HL-60 (cell line): ENCODE results near the gene CALHM5.

Source experiments
- DNase-seq, 2 experiments: peaks; one replicate each; pipeline ENCODE4 v3.0.0-alpha.2; 2010 to 2020; ENCODE audit warnings: low read depth in 1 of 2, low spot score in 1 of 2
- H3K27ac ChIP-seq: fragments of 250-450 bp; sonication (Bioruptor Pico); replicated peaks from 2 replicates; pipeline ENCODE4 v1.5.1; 2020; ENCODE audit warnings: mild to moderate bottlenecking, moderate library complexity
- H3K27me3 ChIP-seq: fragments of 250-450 bp; sonication (Bioruptor Pico); 2 replicates; pipeline ENCODE4 v1.5.1; 2021; ENCODE audit warnings: mild to moderate bottlenecking, moderate library complexity; ENCODE audit not compliant: insufficient read depth, poor library complexity, severe bottlenecking
- H3K4me3 ChIP-seq: replicated peaks from 2 replicates; pipeline ENCODE4 v1.5.1; 2011; ENCODE audit warnings: mild to moderate bottlenecking, control low read depth, low read length; ENCODE audit not compliant: insufficient read depth
- GABPA ChIP-seq: IDR thresholded peaks from 2 replicates; pipeline ENCODE4 v1.6.1; 2012; ENCODE audit warnings: low read depth
- POLR2AphosphoS5 ChIP-seq: IDR thresholded peaks from 2 replicates; pipeline ENCODE4 v1.6.1; 2012; ENCODE audit warnings: low read depth
- SPI1 ChIP-seq: IDR thresholded peaks from 2 replicates; pipeline ENCODE4 v1.6.1; 2012; ENCODE audit warnings: low read depth, mild to moderate bottlenecking, borderline replicate concordance
- TF ChIP-seq, protein P1 (sequence below): IDR thresholded peaks from 2 replicates; pipeline ENCODE4 v1.6.1; 2012; ENCODE audit warnings: low read depth; ENCODE audit not compliant: insufficient replicate concordance
- TF ChIP-seq, protein P2 (sequence below): IDR thresholded peaks from one replicate; pipeline ENCODE4 v1.5.1; 2011; ENCODE audit warnings: low read length, control low read depth, inconsistent platforms; ENCODE audit not compliant: insufficient read depth

CALHM5 gene

DNA sequence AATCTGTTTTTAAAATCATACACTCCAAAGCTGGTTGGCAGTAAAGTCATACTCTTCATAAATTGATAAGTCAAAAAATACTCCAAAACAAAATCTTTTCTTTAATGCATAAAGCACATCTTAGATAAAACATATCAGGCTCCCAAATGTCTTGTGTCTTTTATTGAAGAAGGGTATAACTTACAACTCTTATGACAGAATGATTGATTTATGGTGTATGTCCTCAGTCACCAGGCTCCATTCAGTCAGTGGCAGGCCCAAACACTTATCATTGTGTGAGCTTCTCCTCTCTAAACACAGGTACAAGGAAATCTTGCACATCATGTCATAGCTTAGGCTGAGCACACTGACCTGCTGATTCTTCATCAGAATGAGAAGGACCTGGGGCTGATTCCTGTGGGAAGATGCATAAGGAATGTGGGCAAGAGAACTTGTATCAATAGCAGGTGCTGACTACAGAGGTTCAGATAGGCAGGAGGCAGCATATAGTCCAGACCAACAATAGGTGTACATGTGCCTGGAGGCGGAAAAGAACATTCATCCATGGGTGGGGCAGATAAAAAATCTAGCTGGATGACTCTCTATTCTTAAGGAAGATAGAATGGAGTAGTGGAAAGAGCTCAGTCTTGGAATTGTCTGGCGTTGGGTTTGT, 1.9 kb downstream of the CALHM5 start:
- Histone ChIP-seq H3K27ac (no peak overlapping the region), H3K27me3 (no peaks in the 10 kb centered on the region), H3K4me3 (no peak overlapping the region)
- DNase-seq: no peak
- TF ChIP-seq, protein P1, sequence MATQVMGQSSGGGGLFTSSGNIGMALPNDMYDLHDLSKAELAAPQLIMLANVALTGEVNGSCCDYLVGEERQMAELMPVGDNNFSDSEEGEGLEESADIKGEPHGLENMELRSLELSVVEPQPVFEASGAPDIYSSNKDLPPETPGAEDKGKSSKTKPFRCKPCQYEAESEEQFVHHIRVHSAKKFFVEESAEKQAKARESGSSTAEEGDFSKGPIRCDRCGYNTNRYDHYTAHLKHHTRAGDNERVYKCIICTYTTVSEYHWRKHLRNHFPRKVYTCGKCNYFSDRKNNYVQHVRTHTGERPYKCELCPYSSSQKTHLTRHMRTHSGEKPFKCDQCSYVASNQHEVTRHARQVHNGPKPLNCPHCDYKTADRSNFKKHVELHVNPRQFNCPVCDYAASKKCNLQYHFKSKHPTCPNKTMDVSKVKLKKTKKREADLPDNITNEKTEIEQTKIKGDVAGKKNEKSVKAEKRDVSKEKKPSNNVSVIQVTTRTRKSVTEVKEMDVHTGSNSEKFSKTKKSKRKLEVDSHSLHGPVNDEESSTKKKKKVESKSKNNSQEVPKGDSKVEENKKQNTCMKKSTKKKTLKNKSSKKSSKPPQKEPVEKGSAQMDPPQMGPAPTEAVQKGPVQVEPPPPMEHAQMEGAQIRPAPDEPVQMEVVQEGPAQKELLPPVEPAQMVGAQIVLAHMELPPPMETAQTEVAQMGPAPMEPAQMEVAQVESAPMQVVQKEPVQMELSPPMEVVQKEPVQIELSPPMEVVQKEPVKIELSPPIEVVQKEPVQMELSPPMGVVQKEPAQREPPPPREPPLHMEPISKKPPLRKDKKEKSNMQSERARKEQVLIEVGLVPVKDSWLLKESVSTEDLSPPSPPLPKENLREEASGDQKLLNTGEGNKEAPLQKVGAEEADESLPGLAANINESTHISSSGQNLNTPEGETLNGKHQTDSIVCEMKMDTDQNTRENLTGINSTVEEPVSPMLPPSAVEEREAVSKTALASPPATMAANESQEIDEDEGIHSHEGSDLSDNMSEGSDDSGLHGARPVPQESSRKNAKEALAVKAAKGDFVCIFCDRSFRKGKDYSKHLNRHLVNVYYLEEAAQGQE: no peak
- no peak for TF ChIP-seq SPI1

DNA sequence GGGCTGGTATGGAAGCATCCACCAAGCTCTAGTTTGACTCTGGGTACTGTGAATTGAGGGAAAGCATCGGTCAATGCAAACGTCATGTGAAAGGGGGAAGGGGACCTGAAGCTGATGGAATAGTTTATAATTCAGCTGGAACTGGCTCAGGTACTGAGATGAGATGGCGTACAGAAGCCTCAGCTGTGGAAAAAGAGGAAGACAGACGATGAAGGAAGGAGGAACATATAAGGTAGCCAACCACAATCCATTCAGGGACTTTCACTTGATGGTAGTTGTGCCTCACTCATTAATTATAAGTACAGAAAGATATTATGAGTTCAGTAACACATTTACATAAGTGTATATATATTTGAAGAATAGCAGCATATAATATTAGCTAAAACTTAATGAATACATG, 2.7 kb downstream of the CALHM5 start:
- peak in 1 of 2 experiments; percentile 38 for DNase-seq
- Histone ChIP-seq H3K4me3 (no peak overlapping the region), H3K27me3 (no peaks in the 10 kb centered on the region), H3K27ac (no peak overlapping the region)
- TF ChIP-seq GABPA: no peak
- peak; percentile 92 for TF ChIP-seq SPI1

DNA sequence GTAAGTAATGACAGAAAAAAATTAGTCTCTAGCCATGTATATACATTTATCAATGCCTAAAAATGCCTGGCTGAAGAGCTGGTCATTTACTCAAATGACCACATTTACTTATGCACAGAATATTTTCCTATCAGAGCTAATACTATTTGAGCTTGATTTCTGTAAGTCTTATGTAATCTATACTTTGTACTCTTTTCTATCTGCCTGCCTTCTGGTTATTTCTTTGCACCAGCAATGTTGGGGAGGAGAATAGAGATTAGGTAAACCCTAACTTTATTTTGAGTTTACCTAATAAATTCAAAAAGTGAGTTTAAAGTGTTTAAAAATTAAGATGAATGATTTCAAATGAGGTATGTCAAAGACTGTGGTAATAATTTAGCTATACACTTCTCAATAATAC, 3.7 kb downstream of the CALHM5 start:
- Histone ChIP-seq H3K27ac (no peak overlapping the region), H3K4me3 (no peak overlapping the region), H3K27me3 (no peaks in the 10 kb centered on the region)
- no peak for TF ChIP-seq POLR2AphosphoS5
- TF ChIP-seq, protein P1: no peak
- no peak for TF ChIP-seq GABPA
- no peak for TF ChIP-seq SPI1
- TF ChIP-seq, protein P2, sequence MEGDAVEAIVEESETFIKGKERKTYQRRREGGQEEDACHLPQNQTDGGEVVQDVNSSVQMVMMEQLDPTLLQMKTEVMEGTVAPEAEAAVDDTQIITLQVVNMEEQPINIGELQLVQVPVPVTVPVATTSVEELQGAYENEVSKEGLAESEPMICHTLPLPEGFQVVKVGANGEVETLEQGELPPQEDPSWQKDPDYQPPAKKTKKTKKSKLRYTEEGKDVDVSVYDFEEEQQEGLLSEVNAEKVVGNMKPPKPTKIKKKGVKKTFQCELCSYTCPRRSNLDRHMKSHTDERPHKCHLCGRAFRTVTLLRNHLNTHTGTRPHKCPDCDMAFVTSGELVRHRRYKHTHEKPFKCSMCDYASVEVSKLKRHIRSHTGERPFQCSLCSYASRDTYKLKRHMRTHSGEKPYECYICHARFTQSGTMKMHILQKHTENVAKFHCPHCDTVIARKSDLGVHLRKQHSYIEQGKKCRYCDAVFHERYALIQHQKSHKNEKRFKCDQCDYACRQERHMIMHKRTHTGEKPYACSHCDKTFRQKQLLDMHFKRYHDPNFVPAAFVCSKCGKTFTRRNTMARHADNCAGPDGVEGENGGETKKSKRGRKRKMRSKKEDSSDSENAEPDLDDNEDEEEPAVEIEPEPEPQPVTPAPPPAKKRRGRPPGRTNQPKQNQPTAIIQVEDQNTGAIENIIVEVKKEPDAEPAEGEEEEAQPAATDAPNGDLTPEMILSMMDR: no peak
- no peak for DNase-seq

DNA sequence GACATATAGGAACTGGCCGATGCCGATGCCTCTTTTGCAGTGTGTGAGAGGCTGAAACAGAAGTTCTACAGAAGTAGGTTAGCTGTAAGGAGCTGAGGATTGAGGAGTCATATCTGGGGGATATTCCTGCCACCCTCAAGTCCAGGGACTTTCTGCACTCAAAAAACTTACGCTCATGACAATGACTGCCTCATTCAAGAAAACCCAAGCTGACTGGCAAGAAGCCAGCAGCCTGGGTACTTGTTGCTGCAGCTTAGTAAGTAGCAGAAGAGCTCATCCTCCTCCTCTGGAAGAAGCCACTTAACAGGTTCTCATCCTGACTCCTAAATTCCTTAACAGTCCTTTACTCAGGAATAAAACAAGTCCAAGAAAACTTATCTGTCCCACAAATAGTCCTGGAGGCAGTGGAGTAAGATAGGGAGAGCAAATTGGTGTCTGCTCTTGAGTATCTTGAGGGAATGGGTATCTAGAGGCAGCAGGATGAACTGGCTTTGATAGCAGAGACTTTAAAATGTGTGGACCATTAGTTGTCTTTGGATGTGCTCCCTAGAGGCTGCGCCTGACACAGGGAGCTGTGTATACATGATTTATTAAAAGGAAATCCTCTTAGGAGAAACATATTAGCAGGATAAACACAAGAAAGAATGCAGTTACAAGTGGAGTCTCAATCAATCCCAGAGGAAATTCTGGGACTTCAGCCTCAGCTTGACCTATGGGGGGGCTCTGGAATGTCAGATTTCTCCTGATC, 7.4 kb downstream of the CALHM5 start:
- no peak overlapping the region for H3K4me3 ChIP-seq
- no peaks in the 10 kb centered on the region for H3K27me3 ChIP-seq
- H3K27ac ChIP-seq: no peak overlapping the region
- TF ChIP-seq, protein P2: no peak
- TF ChIP-seq GABPA: no peak
- TF ChIP-seq, protein P1: no peak
- TF ChIP-seq SPI1: no peak
- no peak for TF ChIP-seq POLR2AphosphoS5
- no peak for DNase-seq
